ENCODE data around the gene BMPR1B.

GRCh38 chr4:94722748-94723147 is 35.0 kb upstream of the BMPR1B start:
- TF ChIP-seq CTCF (conservative IDR thresholded peaks at IDR 0.05; ENCODE audit: low read depth, low read length) (no peak), RFX5 (IDR thresholded peaks at IDR 0.05; ENCODE audit: low read depth, low read length) (no peak), POLR2A (IDR thresholded peaks at IDR 0.05; ENCODE audit: low read depth, low read length) (no peak), MAZ (IDR thresholded peaks at IDR 0.05; ENCODE audit: borderline replicate concordance, low read depth, low read length) (no peak), RCOR1 (IDR thresholded peaks at IDR 0.05; ENCODE audit: insufficient replicate concordance, low read length) (no peak)

Data from IMR-90 (cell line).